Epithelial cell of proximal tubule (primary cell): Measurements from ENCODE around the gene ST7. TPM values are rescaled to one million over a fixed set of nuclear protein-coding genes. Genes with fewer than 3 reads are reported as not detected.
"Not testable (repeated sequence)": the region's sequence is repeated elsewhere in the genome, so short reads cannot be mapped to it uniquely, and the experiment has no call there.

Experiments used
- DNase-seq: peaks from one replicate; pipeline ENCODE4 v3.0.0-alpha.2; 2011; ENCODE audit warnings: low read depth
- H3K4me3 ChIP-seq: 2 replicates; pipeline ENCODE4 v1.5.1; 2011; ENCODE audit warnings: low read depth, mild to moderate bottlenecking, low read length
- CTCF ChIP-seq: conservative IDR thresholded peaks from 2 replicates; pipeline ENCODE4 v1.5.1; 2012; ENCODE audit warnings: low read depth, mild to moderate bottlenecking, low read length
- total RNA-seq: library from RNA; depleted of rRNA; stranded (reverse); fragments of >200 nt; gene quantifications from 2 replicates; pipeline ENCODE4 v1.2.3, GENCODE V29; 2015

ST7 gene
- total RNA-seq, 1 donor from 2014 or later = 19.4 TPM

- no peak for DNase-seq
- TF ChIP-seq CTCF = no peak
- H3K4me3 ChIP-seq = no peak overlapping the region
Measured at GRCh38 chr7:117114272-117114671, 161.0 kb downstream of the ST7 start.

DNA sequence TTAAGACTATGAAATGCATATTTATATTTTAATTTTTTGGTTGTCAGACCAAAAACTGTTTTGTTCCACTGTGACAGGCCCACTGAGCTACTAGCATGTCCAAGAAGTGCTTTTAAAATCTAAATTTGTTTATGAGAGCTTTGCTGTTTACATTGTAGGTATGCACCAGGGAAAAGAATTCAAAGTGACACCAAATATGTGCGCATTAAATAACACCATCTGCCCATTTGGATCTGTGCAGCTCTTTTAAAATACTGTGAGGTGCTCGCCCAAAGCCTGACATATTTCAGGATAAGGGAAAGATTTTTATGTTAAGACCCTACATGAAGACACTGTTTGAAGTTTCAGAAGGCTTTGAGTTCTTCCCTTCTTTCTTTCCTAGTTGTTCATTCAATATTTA, 162.9 kb downstream of the ST7 start:
- no peak for DNase-seq
- TF ChIP-seq CTCF = no peak
- H3K4me3 ChIP-seq = no peak overlapping the region

- no peak overlapping the region for H3K4me3 ChIP-seq
- no peak for DNase-seq
- no peak for TF ChIP-seq CTCF
Measured at GRCh38 chr7:117117172-117117571, 163.9 kb downstream of the ST7 start.

DNA sequence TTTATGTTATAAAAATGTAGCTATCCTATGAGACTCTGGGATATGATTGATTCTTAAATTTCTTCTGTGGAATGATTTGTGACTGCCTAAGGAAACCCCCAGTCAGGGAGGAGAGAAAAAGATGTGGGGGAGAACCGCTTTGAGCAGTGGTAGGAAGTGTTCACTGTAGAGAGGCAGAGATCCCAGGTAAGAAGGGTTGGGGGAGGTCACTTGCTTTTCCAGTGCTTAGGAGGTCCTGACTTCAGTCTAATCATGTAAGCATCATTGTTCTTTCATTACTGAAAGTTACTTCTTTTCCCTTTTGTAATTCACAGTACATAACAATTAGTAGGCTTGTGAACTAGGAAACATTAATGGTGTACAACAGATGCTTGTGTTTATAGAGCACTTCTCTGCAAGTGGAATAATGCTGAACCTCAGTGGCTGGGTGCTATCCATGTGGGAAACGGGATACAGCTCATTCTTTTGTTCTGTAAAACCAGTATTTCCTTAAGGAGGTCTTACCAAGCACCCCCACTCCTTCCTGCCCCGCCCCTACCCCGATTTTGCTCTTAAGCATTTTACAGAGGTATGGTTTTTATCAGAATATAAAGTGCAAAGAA, 165.4 kb downstream of the ST7 start:
- H3K4me3 ChIP-seq = no peak overlapping the region
- no peak for TF ChIP-seq CTCF
- DNase-seq = no peak

DNA sequence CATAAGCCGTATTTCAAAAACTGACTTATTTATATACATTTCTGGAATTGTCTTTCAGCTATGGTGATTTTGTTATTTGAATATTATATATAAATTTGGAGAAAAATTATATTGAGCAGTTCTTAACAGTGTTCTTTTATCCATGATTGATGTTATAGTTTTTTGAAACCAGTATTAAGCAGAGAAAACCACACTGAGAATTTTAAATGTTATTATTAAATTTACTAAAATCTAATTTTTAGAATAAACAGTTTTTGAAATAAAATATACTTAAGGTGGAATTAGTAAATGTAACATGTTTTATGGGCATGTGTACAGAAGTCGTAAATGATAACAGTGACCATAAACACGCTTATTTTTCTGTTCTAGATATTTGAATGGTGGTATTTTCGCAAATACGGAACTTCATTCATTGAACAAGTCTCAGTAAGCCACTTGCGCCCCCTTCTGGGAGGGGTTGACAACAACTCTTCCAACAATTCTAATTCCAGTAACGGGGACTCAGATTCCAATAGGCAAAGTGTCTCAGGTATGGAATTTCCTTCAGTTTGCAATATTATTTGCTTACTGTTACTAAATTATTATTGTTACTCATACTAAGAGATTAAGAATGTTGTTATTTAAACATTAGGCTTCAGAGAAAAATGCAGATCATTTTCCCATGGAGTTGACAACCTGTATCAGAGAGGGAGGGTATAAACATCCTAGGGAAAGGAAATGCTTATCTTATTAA, 166.1 kb downstream of the ST7 start:
- no peak for DNase-seq
- peak; percentile 97 for TF ChIP-seq CTCF

GRCh38 chr7:117120321-117120720, 167.0 kb downstream of the ST7 start:
- not testable (repeated sequence) for H3K4me3 ChIP-seq, DNase-seq

More for the DNA sequence above, 166.1 kb downstream of the ST7 start:
- no peak overlapping the region for H3K4me3 ChIP-seq

DNA sequence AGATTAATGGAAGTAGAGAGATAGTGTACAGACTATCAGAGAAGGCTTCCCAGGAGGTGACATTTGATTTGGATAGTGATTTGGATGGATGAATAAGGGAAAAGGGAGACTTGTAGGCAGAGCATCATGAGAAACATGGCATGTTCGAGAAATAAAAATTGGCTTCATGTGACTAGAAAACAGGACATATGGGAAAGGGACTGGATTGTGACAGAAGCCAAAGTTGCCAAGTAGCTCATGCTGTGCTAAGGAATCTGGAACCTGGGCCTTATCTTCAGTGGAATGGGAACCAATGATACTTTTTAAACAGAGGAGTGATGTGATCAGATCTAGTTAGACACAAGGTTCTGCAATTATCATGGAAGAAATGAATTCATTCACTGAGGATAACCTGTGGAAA, 168.7 kb downstream of the ST7 start:
- not testable (repeated sequence) for H3K4me3 ChIP-seq, DNase-seq

DNA sequence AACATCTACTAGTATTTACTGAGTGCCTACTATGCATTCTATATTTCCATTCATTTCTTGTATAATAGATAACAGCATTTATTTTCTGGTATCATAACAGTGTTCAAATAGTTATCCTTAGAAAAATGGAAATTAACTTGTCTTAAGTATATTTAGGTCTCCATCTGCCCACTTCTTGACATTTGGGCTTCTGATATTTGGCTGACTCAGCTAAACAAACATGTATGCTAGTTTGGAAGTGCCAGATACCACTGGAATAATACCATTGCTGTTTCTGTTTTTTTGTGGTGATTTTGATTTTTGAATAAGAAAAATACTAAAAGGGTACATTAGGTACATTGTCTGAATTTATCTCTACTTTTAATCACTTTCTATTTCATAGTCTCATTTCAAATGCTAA, 169.2 kb downstream of the ST7 start:
- no peak for DNase-seq
- TF ChIP-seq CTCF = no peak
- H3K4me3 ChIP-seq = no peak overlapping the region
